Measurements from ENCODE around the gene MASP1. TPM values are rescaled to one million over a fixed set of nuclear protein-coding genes. Genes with fewer than 3 reads are reported as not detected.

Gene MASP1
- total and polyA plus RNA-seq, 2 of the 4 experiments (the other 2 are of a cell fraction), result 13.1 to 16.2 TPM

- no peak for TF ChIP-seq RCOR1 (IDR thresholded peaks at IDR 0.05; ENCODE audit: insufficient replicate concordance, low read length)
These were observed 20.0 kb downstream of the MASP1 start (continued) for GRCh38 chr3:187271582-187271981.

- ChIA-PET CTCF (no interaction called here), POLR2A (ENCODE audit: unreplicated experiment) (no interaction called here)
- no TSS peak for BruUV-seq (replicated peaks)
- DNase-seq, result no peak
- Histone ChIP-seq H4K5ac (ENCODE audit: low read depth, low read length) (no peak overlapping the region), H3K79me1 (ENCODE audit: low read depth in 1 of 2, low read length in 2 of 2) (no peaks in the 10 kb centered on the region), H2AK5ac (ENCODE audit: low read depth, low read length) (no peak overlapping the region), H2AK9ac (replicated peaks; ENCODE audit: low read depth, low read length, poor library complexity) (no peak overlapping the region), H3K23ac (ENCODE audit: low read depth, low read length) (no peak overlapping the region), H3K9me1 (ENCODE audit: insufficient read depth, low read length) (0 out of 2 replicates have a peak, but pooled peaks cover 5% of the 10 kb centered on the region), H3K56ac (ENCODE audit: extremely low read depth, insufficient read depth, low read length) (no peak overlapping the region), H3K27ac (ENCODE audit: insufficient read depth, low read length) (no peak overlapping the region), H4K91ac (ENCODE audit: insufficient read depth, low read depth, low read length) (no peak overlapping the region), H3K36me3 (ENCODE audit: control insufficient read depth, insufficient read depth, low read length) (peaks cover 4% of the 10 kb centered on the region; the same call in 1 of the 2 replicates), H3K9me3 (ENCODE audit: control insufficient read depth, insufficient read depth, low read length) (peaks cover 7% of the 10 kb centered on the region), H2BK120ac (ENCODE audit: low read depth, low read length) (no peak overlapping the region), H2BK5ac (ENCODE audit: low read depth, low read length, poor library complexity, severe bottlenecking) (no peak overlapping the region), H3K18ac (ENCODE audit: low read depth, low read length) (no peak overlapping the region), H3K9ac (ENCODE audit: low read depth, low read length) (no peak overlapping the region), H4K8ac (ENCODE audit: low read depth in 2 of 2, low read length in 2 of 2) (no peak overlapping the region), H2AFZ (replicated peaks; ENCODE audit: low read length, poor library complexity) (no peak overlapping the region), H3K4me3 (ENCODE audit: insufficient read depth, low read depth, low read length) (no peak overlapping the region), H3K4ac (ENCODE audit: low read depth, low read length) (no peak overlapping the region), H3K4me2 (ENCODE audit: low read depth, low read length) (no peak overlapping the region), H2BK15ac (ENCODE audit: low read depth, low read length) (no peak overlapping the region), H3K27me3 (ENCODE audit: control insufficient read depth, insufficient read depth, low read length) (no peaks in the 10 kb centered on the region), H2BK20ac (ENCODE audit: low read depth, low read length) (no peak overlapping the region), H4K20me1 (ENCODE audit: insufficient read depth, low read length) (no peaks in the 10 kb centered on the region), H3K4me1 (ENCODE audit: control insufficient read depth, insufficient read depth, low read length) (peaks cover 15% of the 10 kb centered on the region), H3K14ac (replicated peaks; ENCODE audit: low read depth, low read length) (no peak overlapping the region)
- intact Hi-C loops (cut with micrococcal nuclease) (no loop called here), dilution Hi-C loops (cut with HindIII; ENCODE audit: low sequenced_read_pairs, unreplicated experiment) (no loop called here), in situ Hi-C loops (cut with MboI; ENCODE audit: low sequenced_read_pairs) (no loop called here)
- no peak for ATAC-seq (ENCODE audit: low read depth)
- TF ChIP-seq CTCF (conservative IDR thresholded peaks at IDR 0.05; ENCODE audit: low read depth, low read length) (no peak), CEBPB (IDR thresholded peaks at IDR 0.05; ENCODE audit: low read depth, low read length) (no peak), FOS (IDR thresholded peaks at IDR 0.05; ENCODE audit: low read depth, low read length) (no peak), MAZ (IDR thresholded peaks at IDR 0.05; ENCODE audit: borderline replicate concordance, low read depth, low read length) (no peak), MXI1 (IDR thresholded peaks at IDR 0.05; ENCODE audit: borderline replicate concordance, low read depth, low read length) (no peak), POLR2A (IDR thresholded peaks at IDR 0.05; ENCODE audit: low read depth, low read length) (no peak), USF2 (IDR thresholded peaks at IDR 0.05; ENCODE audit: low read depth, low read length) (no peak), NFE2L2 (IDR thresholded peaks at IDR 0.05; ENCODE audit: low read depth, low read length) (no peak), BHLHE40 (IDR thresholded peaks at IDR 0.05; ENCODE audit: low read depth, low read length) (no peak), RAD21 (IDR thresholded peaks at IDR 0.05; ENCODE audit: low read length) (no peak), CHD1 (IDR thresholded peaks at IDR 0.05; ENCODE audit: low read depth, low read length) (no peak), ELK1 (IDR thresholded peaks at IDR 0.05; ENCODE audit: borderline replicate concordance, low read depth, low read length) (no peak), RCOR1 (IDR thresholded peaks at IDR 0.05; ENCODE audit: insufficient replicate concordance, low read length) (no peak), RFX5 (IDR thresholded peaks at IDR 0.05; ENCODE audit: low read depth, low read length) (no peak), MAFK (IDR thresholded peaks at IDR 0.05; ENCODE audit: low read depth, low read length) (no peak)
These were observed 22.1 kb downstream of the MASP1 start for GRCh38 chr3:187269486-187269885.

Data from IMR-90 (cell line).